MCF 10A (cell line): ENCODE measurements around the gene DLGAP3. TPM values are rescaled to one million over a fixed set of nuclear protein-coding genes. Genes with fewer than 3 reads are reported as not detected.

Source experiments
- BruUV-seq: library from RNA; stranded (reverse); fragments of 400-500 nt; replicated peaks from 2 replicates; lab custom pipeline; 2021; lab: Mats Ljungman, UMichigan
- CTCF ChIA-PET: fragments of 300-600 bp; sonication (Branson Sonifier 250); formaldehyde crosslinking; extraction: SDS; loops from one replicate; lab custom pipeline; 2021; ENCODE audit warnings: antibody characterized with exemption, inconsistent platforms; lab: Yijun Ruan, JAX
- POLR2A ChIA-PET: fragments of 300-600, 350-650 bp; sonication (Branson Sonifier 250); formaldehyde crosslinking; extraction: SDS; loops from one replicate; lab custom pipeline; 2020; ENCODE audit warnings: antibody characterized with exemption, inconsistent platforms; lab: Yijun Ruan, JAX
- DNase-seq: peaks from one replicate; pipeline ENCODE4 v3.0.0-alpha.2; 2018; ENCODE audit not compliant: unreplicated experiment
- H3K27ac Mint-ChIP-seq: one replicate; pipeline ENCODE4 v1.8.0; 2022; ENCODE audit warnings: mild to moderate bottlenecking, low read depth, mixed read lengths; ENCODE audit not compliant: unreplicated experiment
- H3K27me3 Mint-ChIP-seq: one replicate; pipeline ENCODE4 v1.8.0; 2022; ENCODE audit warnings: mixed read lengths; ENCODE audit not compliant: insufficient read depth, unreplicated experiment
- H3K36me3 Mint-ChIP-seq: one replicate; pipeline ENCODE4 v1.8.0; 2022; ENCODE audit warnings: mild to moderate bottlenecking, moderate library complexity, mixed read lengths; ENCODE audit not compliant: insufficient read depth, unreplicated experiment
- H3K4me1 Mint-ChIP-seq: one replicate; pipeline ENCODE4 v1.8.0; 2022; ENCODE audit warnings: mixed read lengths; ENCODE audit not compliant: insufficient read depth, unreplicated experiment
- H3K4me3 Mint-ChIP-seq: one replicate; pipeline ENCODE4 v1.8.0; 2022; ENCODE audit warnings: mild to moderate bottlenecking, moderate library complexity, mixed read lengths; ENCODE audit not compliant: unreplicated experiment
- H3K9me3 Mint-ChIP-seq: one replicate; pipeline ENCODE4 v1.8.0; 2022; ENCODE audit warnings: mixed read lengths; ENCODE audit not compliant: unreplicated experiment
- intact Hi-C: fragments of 100-400 bp; cut with micrococcal nuclease; formaldehyde crosslinking; loops from 2 replicates; pipeline ENCODE4 v1.14.1; 2022
- total RNA-seq: library from RNA; stranded (reverse); gene quantifications from 2 replicates; pipeline ENCODE4 v1.2.3, GENCODE V29; 2022
- TF ChIP-seq, protein P1 (sequence below): fragments of 200-600 bp; IDR thresholded peaks from one replicate; pipeline ENCODE4 v1.8.0; 2022; ENCODE audit warnings: antibody characterized with exemption, mild to moderate bottlenecking; ENCODE audit not compliant: unreplicated experiment

Gene DLGAP3
- total RNA-seq, 1 experiment from 2014 or later, result 0.14 TPM

DNA sequence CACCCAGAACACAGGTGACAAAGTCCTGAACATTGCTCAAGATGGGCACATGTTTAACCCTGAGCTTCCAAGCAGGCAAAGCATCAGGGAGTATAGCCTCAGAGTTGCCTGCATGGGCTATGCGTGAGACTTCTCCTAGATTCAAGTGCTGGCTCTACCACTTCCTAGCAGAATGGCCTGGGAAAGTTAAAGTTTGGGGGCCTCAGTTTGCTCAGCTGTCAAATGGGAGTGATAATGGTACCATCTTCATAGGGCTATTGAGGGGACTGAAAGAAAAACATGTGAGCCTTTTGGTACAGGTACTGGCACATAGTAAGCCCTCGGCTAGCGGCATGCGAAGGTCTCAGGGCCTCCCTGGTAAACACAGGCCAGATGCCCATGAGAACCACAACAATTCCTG is 41.9 kb downstream of the DLGAP3 start:
- POLR2A ChIA-PET, result interaction anchor here (1.3 kb wide), 1 partner anchor 28 kb away, joined by 4 read pairs; no protein-coding TSS in a partner anchor

DNA sequence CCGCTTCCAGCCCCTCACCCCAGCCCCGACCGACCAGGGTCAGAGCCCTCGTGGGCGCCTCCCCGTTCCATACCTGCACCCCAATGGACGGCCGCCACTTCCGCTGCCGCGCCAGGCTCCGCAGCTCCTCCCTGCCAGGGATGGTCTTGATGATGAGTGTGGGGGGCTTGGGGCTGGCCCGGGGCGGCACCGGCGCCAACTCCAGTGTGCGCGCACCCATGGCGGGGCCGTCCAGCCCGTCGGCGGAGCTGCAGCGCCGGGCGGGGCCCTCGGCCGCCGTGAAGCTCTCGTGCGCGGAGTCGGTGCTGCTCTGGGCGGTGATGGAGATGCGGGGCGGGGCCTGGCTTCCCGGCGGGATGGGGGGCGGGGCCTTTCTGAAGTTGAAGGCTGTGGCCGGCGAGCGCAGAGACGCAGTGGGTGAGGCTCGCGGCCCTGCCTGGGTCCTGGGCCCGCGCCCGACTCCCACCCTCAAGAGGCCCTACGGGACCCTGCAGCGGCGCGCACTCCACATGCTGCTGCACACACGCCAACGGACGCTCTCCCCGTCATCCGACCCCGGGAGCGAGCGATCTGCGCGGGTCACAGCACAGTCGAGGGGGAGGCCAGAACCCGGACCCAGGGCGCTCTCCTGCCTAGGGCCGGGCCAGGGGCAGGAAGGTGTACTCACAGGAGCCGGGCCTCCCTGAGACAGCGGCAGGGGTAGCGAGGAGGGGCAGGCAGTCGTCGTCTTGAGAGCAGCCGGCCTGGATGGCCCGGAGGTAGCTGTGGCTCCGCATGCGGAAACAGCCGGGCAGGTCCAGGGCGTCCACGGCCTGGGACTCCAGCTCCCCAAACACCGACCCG is 43.8 kb downstream of the DLGAP3 start:
- Mint-ChIP-seq H3K4me1 (no peaks in the 10 kb centered on the region), H3K27ac (no peak overlapping the region), H3K4me3 (no peak overlapping the region), H3K36me3 (no peaks in the 10 kb centered on the region), H3K9me3 (no peaks in the 10 kb centered on the region), H3K27me3 (peaks cover 16% of the 10 kb centered on the region)
- no TSS peak for BruUV-seq
- intact Hi-C loops, result no loop called here
- ChIA-PET CTCF (interaction anchor here (1.0 kb wide), 1 partner anchor 23 kb away, joined by 4 read pairs; no protein-coding TSS in a partner anchor), POLR2A (interaction anchor here (1.8 kb wide), 1 partner anchor 26 kb away, joined by 4 read pairs; the partner anchor contains the start of gene SMIM12)
- TF ChIP-seq, protein P1, sequence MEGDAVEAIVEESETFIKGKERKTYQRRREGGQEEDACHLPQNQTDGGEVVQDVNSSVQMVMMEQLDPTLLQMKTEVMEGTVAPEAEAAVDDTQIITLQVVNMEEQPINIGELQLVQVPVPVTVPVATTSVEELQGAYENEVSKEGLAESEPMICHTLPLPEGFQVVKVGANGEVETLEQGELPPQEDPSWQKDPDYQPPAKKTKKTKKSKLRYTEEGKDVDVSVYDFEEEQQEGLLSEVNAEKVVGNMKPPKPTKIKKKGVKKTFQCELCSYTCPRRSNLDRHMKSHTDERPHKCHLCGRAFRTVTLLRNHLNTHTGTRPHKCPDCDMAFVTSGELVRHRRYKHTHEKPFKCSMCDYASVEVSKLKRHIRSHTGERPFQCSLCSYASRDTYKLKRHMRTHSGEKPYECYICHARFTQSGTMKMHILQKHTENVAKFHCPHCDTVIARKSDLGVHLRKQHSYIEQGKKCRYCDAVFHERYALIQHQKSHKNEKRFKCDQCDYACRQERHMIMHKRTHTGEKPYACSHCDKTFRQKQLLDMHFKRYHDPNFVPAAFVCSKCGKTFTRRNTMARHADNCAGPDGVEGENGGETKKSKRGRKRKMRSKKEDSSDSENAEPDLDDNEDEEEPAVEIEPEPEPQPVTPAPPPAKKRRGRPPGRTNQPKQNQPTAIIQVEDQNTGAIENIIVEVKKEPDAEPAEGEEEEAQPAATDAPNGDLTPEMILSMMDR, result no peak
- no peak for DNase-seq

More for the DNA sequence above, 41.9 kb downstream of the DLGAP3 start:
- no peak for DNase-seq
- intact Hi-C loops, result no loop called here
- no peaks in the 10 kb centered on the region for H3K4me1 Mint-ChIP-seq
- H3K27me3 Mint-ChIP-seq, result peaks cover 21% of the 10 kb centered on the region
- no TSS peak for BruUV-seq
- H3K36me3 Mint-ChIP-seq, result no peaks in the 10 kb centered on the region
- CTCF ChIA-PET, result interaction anchor here (1.3 kb wide), 1 partner anchor 28 kb away, joined by 5 read pairs; the partner anchor contains the start of gene SMIM12
- no peak overlapping the region for H3K27ac Mint-ChIP-seq
- peaks cover 9% of the 10 kb centered on the region for H3K9me3 Mint-ChIP-seq
- H3K4me3 Mint-ChIP-seq, result no peak overlapping the region
- TF ChIP-seq, protein P1, result no peak

DNA sequence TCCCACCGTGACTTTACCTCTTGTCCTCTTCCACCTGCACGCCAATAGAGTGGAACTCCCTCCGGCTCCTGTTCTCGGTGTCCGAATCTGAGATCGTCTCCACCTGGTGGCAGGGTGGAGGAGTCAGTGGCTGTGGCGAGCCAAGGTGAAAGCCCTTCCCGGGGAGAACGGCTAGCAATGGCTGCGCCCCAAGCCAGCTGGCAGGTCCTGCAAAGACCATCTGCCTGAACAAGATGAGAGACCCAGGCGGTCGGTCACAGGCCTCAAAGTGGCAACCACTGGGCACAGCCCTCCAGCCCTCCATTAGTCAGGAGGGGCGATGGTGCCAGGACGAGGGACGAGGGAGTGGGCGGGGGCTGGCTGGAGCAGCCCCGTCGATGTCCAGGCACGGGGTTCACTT is 44.5 kb downstream of the DLGAP3 start:
- POLR2A ChIA-PET, result interaction anchor here (1.8 kb wide), 1 partner anchor 25 kb away, joined by 4 read pairs; the partner anchor contains the start of gene SMIM12
- TF ChIP-seq, protein P1, result no peak
- CTCF ChIA-PET, result interaction anchor here (1.0 to 1.2 kb wide), 2 partner anchors 17 to 23 kb away, joined by 4 read pairs; no protein-coding TSS in a partner anchor
- H3K36me3 Mint-ChIP-seq, result no peaks in the 10 kb centered on the region
- intact Hi-C loops, result no loop called here
- no peak overlapping the region for H3K4me3 Mint-ChIP-seq
- no peak overlapping the region for H3K27ac Mint-ChIP-seq
- no peaks in the 10 kb centered on the region for H3K4me1 Mint-ChIP-seq
- H3K9me3 Mint-ChIP-seq, result no peaks in the 10 kb centered on the region
- peaks cover 16% of the 10 kb centered on the region for H3K27me3 Mint-ChIP-seq
- no TSS peak for BruUV-seq
- DNase-seq, result no peak

DNA sequence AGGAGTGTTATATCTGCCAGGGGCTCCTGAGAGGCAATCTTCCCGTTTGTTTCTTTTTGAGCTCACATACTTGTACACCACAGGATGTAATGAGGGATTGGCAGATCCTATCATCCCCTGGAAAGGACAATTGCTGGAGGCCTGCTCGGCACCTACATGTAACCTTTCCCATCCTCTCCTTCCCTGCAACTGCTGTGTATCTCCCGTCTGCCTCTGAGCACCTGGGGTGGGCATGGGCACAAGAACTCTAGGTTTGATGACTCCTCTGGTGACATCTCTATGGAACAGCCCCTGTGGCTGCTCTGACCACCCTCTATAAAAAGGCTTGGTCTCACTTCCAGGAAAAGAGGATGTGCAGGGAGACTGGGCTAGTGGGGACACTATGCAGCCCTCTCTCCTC is 44.9 kb downstream of the DLGAP3 start:
- Mint-ChIP-seq H3K27ac (no peak overlapping the region), H3K4me3 (no peak overlapping the region), H3K27me3 (peaks cover 16% of the 10 kb centered on the region), H3K9me3 (no peaks in the 10 kb centered on the region), H3K36me3 (no peaks in the 10 kb centered on the region), H3K4me1 (no peaks in the 10 kb centered on the region)
- no TSS peak for BruUV-seq
- no peak for DNase-seq
- ChIA-PET CTCF (interaction anchor here (0.5 to 1.2 kb wide), 3 partner anchors 17 to 140 kb away, joined by 3 to 4 read pairs (median 3); no protein-coding TSS in a partner anchor), POLR2A (interaction anchor here (1.8 kb wide), 1 partner anchor 25 kb away, joined by 4 read pairs; the partner anchor contains the start of gene SMIM12)
- TF ChIP-seq, protein P1, result no peak
- intact Hi-C loops, result no loop called here
